BJ (cell line): ENCODE data around the gene SMKR1. TPM values are rescaled to one million over a fixed set of nuclear protein-coding genes. Genes with fewer than 3 reads are reported as not detected.

ENCODE experiments used
- CTCF ChIA-PET: fragments of 350-600 bp; formaldehyde crosslinking; extraction: SDS; loops from one replicate; lab custom pipeline; 2021; ENCODE audit warnings: antibody characterized with exemption, inconsistent platforms; lab: Yijun Ruan, JAX
- POLR2A ChIA-PET: fragments of 300-600 bp; sonication (Branson Sonifier 250); formaldehyde crosslinking; extraction: SDS; loops from one replicate; lab custom pipeline; 2021; ENCODE audit warnings: antibody characterized with exemption; lab: Charles Lee
- DNase-seq: peaks from one replicate; pipeline ENCODE4 v3.0.0-alpha.2; 2011; ENCODE audit warnings: low read depth
- H3K27me3 ChIP-seq: 2 replicates; pipeline ENCODE4 v1.6.0; 2011; ENCODE audit warnings: low read length; ENCODE audit not compliant: control insufficient read depth, insufficient read depth
- H3K36me3 ChIP-seq: 2 replicates; pipeline ENCODE4 v1.5.1; 2011; ENCODE audit warnings: low read length; ENCODE audit not compliant: control insufficient read depth, insufficient read depth
- H3K4me3 ChIP-seq: 2 replicates; pipeline ENCODE4 v1.5.1; 2011; ENCODE audit warnings: low read depth, mild to moderate bottlenecking, control low read depth, low read length
- CTCF ChIP-seq: IDR thresholded peaks from 2 replicates; pipeline ENCODE4 v1.5.1; 2011; ENCODE audit warnings: low read depth, mild to moderate bottlenecking, control low read depth, inconsistent platforms, low read length, moderate library complexity; ENCODE audit not compliant: insufficient read depth
- polyA plus RNA-seq: library from polyadenylated mRNA; depleted of rRNA; stranded (reverse); fragments of >200 nt; gene quantifications from 2 replicates; pipeline ENCODE4 v1.2.3, GENCODE V29; 2011

SMKR1 gene
- polyA plus RNA-seq, 1 experiment = 0.27 TPM

- TF ChIP-seq CTCF = no peak
- Histone ChIP-seq H3K27me3 (no peaks in the 10 kb centered on the region), H3K36me3 (no peaks in the 10 kb centered on the region), H3K4me3 (no peak overlapping the region)
- CTCF ChIA-PET = interaction anchor here (1.5 to 3.4 kb wide), 2 partner anchors 97 to 246 kb away, joined by 4 to 20 read pairs; no protein-coding TSS in a partner anchor
- POLR2A ChIA-PET = no interaction called here
- no peak for DNase-seq
Measured at GRCh38 chr7:129464194-129464593, 38.1 kb upstream of the SMKR1 start.

DNA sequence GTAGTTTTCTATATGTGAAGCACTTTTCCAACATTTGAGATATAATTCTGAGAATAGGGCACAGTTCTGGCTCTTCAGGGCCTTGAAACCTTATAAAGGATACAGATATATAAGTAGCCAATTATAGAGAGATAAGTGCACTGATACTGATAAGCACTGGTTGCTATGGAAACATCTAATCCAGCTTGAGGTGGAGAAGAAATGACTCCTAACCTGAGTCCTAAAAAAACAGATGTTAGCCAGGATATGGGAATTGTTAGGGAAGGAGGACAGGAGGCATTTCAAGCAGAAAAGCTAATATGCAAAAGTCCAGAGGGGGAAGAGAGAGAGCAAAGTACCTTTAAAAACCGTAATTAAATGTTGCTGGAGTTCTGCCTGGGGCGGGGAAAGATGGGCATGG is 37.3 kb upstream of the SMKR1 start:
- no peak for DNase-seq
- ChIA-PET CTCF (interaction anchor here (1.5 to 3.4 kb wide), 2 partner anchors 97 to 247 kb away, joined by 4 to 20 read pairs; no protein-coding TSS in a partner anchor), POLR2A (no interaction called here)
- H3K27me3 ChIP-seq = no peaks in the 10 kb centered on the region
- no peak overlapping the region for H3K4me3 ChIP-seq
- no peaks in the 10 kb centered on the region for H3K36me3 ChIP-seq
- no peak for TF ChIP-seq CTCF

GRCh38 chr7:129466796-129467195 is 35.5 kb upstream of the SMKR1 start:
- DNase-seq = no peak
- ChIA-PET POLR2A (no interaction called here), CTCF (interaction anchor here (3.4 kb wide), 1 partner anchor 99 kb away, joined by 20 read pairs; no protein-coding TSS in a partner anchor)
- Histone ChIP-seq H3K27me3 (no peaks in the 10 kb centered on the region), H3K4me3 (no peak overlapping the region), H3K36me3 (no peaks in the 10 kb centered on the region)
- no peak for TF ChIP-seq CTCF

GRCh38 chr7:129468087-129468486 is 34.2 kb upstream of the SMKR1 start:
- DNase-seq = peak; percentile 14
- no peaks in the 10 kb centered on the region for H3K27me3 ChIP-seq
- TF ChIP-seq CTCF = no peak
- no peaks in the 10 kb centered on the region for H3K36me3 ChIP-seq
- CTCF ChIA-PET = interaction anchor here (0.7 to 8.0 kb wide), 6 partner anchors 14 to 250 kb away, joined by 3 to 154 read pairs (median 4); no protein-coding TSS in a partner anchor
- no peak overlapping the region for H3K4me3 ChIP-seq
- POLR2A ChIA-PET = no interaction called here

DNA sequence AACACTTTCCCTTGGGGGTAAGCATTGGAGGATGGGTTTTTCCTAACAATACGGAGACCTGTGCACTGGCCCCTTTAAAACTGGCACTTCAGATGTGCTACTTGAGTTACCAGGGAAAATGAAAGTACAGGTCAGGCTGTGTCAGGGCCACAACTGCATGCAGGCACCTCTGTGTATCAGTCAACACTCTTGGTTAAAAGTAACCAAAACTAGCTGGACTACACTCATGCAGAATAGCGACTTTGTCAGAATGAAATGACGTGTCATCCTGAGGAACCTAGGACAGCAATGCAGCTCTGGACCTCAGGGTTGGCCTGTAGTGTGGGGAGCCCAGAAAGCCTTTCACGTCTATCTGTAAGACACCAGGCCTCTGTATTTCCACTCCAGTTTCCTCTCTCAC is 33.8 kb upstream of the SMKR1 start:
- no peak overlapping the region for H3K4me3 ChIP-seq
- TF ChIP-seq CTCF = no peak
- ChIA-PET CTCF (interaction anchor here (0.7 to 8.0 kb wide), 7 partner anchors 15 to 250 kb away, joined by 3 to 154 read pairs (median 4); no protein-coding TSS in a partner anchor), POLR2A (interaction anchor here (0.6 kb wide), 1 partner anchor 29 kb away, joined by 3 read pairs; no protein-coding TSS in a partner anchor)
- H3K36me3 ChIP-seq = no peaks in the 10 kb centered on the region
- no peak for DNase-seq
- H3K27me3 ChIP-seq = no peaks in the 10 kb centered on the region
